Right forelimb (tissue), 1 donor: ENCODE data around the gene PRKAR1B.

Source experiments
- DNase-seq: peaks from one replicate; pipeline ENCODE4 v3.0.0-alpha.2; 2018

PRKAR1B gene

DNA sequence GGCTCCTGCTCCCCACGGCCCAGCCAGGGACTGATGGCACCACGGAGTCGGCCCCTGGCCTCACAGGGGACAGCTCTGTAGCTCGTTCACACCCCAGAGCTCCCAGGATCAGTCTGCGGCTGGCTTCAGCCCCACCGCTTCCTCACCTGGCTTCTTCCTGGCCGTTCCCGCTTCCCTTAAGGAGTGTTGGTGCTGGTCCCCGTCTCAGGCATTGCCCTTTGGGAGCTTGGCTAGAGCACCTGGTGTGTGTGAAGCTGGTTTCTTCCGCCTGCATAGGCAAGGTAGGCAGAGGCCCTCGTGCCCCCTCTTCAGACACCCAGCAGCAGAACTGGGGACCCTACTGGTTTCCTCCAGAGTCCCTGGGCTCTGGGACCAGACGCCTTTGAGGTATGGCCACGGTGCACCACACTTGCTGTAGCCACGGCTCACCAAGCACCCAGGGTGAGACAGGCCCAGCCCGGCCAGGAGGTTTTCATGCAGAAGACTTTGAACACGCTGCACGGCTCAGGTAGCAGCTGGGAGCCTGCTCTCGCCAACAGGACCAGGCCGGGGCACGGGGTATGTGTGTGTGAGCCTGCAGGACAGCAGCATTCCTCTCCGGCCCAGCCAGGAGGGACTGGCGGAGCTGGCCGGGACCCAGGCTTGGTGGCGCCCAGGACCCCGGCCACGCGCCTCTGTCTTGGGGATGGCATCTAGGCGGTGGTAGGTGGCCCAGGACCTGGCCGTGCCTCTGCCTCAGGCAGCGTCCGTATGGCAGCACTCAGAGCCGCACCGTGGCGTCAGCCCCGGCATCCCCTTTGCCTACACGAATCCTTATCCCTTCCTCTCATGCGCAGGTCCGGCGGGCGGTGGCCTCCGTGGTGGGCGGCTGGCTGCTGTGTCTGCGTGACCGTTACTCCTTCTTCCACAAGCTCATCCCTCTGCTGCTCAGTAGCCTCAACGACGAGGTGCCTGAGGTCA lies 13.2 kb upstream of the PRKAR1B start:
- DNase-seq = peak; percentile 22

GRCh38 chr7:739455-739982 lies 12.4 kb upstream of the PRKAR1B start:
- DNase-seq = no peak

- DNase-seq = peak; percentile 16
These were observed 11.8 kb upstream of the PRKAR1B start for GRCh38 chr7:738723-739454.

DNA sequence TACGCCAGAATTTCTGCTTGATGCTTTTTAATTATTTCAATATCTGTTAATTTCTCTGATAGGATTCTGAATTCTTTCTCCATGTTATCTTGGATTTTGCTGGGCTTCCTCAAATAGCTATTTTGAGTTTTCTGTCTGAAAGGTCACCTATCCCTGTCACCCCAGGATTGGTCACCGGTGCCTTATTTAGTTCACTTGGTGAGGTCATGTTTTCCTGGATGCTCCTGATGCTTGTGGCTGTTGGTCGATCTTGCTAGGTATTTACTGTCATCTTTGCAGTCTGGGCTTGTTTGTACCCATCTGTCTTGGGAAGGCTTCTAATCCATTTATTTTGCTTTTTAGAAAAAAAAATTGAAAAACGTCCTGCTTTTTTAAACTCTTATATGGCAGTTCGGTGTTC lies 11.2 kb upstream of the PRKAR1B start:
- DNase-seq = no peak

DNA sequence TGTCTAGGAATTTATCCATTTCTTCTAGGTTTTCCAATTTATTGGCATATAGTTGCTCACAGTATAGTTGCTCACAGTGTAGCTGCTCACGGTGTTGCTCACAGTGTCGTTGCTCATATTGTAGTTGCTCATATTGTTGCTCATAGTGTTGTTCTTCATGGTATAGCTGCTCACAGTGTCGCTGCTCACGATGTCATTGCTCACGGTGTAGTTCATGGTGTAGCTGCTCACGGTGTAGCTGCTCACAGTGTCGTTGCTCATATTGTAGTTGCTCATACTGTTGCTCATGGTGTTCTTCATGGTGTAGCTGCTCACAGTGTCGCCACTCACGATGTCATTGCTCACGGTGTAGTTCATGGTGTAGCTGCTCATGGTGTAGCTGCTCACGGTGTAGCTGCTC lies 7.7 kb upstream of the PRKAR1B start:
- no peak for DNase-seq

GRCh38 chr7:734214-734613 lies 7.1 kb upstream of the PRKAR1B start:
- no peak for DNase-seq

DNA sequence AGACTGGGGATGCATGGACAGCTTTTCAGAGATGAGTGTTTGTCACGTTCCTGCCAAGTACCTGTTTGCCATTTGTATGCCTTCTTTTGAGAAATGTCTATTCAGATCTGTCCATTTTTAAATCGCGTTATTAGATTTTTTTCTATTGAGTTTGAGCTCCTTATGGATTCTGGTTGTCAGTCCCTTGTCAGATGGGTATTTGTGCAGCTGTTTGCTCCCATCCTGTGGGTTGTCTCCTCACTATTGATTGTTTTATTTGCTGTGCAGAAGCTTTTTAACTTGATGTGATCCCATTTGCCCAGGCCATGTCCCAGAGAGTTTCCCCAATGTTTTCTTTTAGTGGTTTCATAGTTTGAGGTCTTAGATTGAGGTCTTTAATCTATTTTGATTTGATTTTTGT lies 5.5 kb upstream of the PRKAR1B start:
- no peak for DNase-seq

DNA sequence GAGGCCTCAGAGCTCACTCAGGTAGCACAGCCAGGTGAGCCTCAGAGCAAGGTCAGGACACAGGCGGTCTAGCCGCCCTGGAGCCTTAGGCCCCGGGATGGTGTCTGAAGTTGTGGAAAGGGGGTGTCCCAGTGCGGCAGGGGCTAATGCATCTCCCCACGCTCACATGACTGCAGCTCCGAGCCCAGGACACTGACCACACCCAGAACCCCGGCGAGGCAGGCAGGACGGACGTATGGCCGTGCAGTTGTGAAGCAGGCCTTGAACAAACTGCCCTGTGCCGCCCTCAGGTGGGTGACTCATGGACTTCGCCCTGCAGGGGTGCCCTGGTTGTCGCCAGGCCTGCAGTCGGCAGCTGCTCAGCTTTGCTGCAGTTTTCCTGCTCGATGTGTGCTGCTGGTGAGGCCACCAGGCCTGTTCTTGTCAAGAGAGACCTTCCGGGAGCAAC lies 5.0 kb upstream of the PRKAR1B start:
- no peak for DNase-seq

DNA sequence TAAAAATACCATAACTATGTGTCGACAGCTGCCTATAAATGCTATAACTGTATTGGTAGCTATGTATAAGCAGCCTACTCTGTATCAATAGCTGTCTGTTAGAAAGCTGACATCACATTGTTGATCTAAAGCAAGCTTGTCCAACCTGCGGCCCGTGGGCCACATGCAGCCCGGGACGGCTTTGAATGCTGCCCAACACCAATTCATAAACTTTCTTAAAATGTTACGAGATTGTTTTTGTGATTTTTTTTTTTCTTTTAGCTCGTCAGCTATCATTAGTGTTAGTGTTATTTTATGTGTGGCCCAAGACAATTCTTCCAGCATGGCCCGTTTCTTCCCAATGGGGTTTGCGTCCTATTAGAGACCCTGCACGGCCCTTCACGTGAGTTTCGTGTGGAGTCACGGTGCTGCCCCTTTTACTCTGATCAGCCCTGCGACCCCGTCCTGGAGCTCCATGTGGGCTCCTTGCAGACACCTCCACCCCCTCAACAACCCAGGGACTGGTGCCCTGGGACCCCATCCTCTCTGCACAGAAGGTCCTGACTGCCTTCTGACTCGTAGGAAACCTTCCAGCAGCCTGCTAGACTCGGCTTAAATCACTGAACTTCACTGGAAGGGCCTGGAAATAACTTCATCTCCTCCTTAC lies 4.5 kb upstream of the PRKAR1B start:
- DNase-seq = no peak

DNA sequence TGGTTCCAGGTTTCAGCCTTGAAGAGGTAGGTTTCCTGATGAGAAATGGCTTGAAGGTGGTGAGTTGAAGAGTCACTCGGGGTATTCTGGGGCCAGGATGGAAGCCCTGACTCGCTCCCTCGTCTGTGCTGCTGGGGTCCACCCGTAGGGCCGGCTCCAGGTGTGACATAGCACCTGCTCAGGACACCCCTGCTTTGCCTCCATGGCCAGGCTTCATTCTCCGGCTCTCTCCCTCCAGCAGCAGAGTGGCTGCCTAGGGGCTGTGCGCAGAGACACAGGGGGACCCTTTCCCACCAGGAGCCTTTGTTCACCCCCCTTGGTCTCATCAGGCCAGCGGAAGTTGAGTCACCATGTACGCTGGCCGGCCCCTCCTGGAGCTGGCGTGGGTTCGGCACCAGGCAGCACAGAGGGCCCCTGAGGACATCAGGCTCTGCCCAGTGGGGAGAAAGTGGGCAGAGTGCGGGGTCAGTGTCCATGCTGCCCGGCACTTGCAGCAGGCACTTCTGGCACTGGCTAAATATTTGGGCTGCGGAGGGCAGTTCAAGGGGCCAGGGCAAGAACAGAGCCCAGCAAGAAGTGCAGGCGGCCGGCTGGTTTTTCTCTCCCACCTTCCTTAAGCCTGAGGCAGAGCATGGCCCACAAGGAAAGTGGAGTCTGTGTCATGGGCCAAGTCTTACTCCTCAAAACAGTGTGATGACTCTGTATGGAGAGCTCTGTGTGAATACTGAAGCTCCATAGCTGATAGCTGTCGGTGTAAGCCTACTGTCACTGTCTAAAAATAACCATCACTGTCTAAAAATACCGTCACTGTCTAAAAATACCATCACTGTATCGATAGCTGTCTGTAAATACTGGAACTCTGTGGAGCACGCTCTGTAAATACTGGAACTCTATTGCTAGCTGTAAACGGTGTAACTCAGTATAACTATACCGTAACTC lies 3.7 kb upstream of the PRKAR1B start:
- no peak for DNase-seq

DNA sequence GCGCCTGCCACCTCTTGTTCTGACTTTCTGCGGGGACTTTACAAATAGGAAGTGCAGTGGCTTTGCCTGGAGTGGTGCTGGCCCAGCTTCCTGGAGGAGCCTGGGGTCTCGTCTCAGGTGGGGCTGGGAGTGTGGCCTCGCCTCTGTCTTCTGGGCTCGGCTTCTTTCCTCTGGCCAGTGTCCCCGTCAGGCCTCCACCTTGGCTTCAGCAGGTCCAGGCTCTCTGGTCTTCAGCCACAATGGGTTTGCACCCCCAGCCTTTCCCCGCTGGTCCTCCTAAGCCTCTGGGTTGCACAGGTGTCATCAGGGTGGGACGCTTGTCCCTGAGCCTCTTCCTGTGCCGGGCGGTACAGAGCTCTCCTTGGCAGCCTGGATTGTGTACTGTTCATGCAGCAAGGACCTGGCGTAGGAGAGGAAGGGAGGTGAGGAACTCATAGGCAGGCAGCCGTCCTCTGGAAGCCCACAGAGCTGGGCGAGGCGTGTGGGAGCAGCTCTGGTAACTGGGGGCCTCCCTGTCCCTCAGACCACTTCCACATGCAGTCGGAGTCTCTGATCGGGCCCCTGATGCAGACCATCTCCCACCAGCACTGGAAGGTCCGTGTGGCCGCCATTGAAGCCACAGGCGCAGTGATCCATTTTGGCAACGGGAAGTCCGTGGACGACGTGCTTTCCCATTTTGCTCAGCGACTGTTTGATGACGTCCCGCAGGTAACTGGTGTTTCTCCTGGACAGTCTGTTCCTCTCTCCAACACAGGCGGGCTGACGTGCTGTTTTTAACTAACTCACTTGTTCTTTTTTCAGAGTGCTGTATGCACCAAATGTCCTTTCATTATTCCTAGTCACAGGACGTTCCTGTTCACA lies 2.3 kb upstream of the PRKAR1B start:
- DNase-seq = no peak

DNA sequence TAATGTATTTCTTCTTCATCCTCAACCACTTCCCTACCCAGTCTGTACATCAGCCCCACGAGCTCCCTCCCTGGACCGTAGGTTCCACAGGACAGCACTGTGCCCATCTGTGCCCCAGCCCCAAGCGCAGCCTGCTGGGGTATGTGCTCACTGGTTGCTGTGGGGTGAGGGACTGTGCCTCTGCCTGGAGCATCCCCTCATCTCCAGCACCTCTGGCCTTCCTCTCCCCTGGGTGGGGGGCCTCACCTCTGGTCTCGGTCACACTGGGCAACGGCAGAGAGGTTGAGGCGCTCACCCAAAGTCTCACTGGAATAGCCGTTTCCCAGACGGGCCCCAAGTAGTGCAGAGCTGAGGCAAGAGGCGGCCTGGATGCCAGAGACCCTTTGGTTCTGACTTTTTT lies 1.5 kb upstream of the PRKAR1B start:
- peak; percentile 19 for DNase-seq

GRCh38 chr7:727806-728460 lies 852 bp upstream of the PRKAR1B start:
- DNase-seq = no peak

DNA sequence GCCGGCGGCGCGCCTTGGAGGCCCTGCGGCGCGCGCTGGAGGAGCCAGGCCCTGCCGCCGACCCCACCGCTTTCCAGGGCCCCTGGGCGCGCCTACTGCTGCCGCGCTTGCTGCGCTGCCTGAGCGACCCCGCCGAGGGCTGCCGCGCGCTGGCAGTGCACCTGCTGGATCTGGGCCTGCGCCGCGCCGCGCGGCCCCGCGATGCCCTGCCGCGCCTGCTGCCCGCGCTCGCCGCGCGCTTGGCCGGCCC lies 302 bp downstream of the PRKAR1B start:
- DNase-seq = no peak

DNA sequence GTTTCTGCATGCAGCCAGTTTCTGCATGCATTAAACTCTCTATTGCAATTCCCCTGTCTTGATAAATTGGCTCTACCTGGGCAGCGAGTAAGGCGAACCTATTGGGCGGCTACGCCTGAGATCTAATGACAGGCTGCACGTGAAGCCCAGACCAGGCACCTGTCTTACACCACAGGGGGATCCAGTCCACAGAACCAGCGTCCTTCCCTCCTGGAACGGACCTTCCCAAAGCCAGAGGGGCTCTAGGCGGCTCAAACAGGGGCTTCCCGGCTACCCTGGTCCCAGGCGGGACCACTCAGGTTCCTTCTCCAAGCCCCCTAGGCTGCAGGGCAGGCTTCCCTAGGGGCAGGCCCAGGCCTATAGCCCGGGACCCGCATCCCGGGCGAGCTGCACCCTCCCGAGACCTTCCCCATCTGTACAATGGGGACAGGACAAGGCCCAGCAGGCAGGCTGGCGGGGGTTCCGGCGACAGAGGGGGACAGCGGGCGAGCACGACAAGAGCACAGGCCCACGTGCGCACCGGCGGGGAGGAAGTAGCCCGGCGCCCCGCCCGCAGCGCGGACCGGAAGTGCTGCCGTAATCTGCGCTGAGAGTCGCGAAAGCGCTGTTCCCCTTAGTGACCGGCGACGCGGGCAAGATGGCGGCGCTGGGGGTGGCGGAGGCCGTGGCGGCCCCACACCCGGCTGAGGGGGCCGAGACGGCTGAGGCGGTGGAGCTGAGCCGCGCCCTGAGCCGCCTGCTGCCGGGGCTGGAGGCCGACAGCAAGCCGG lies 812 bp downstream of the PRKAR1B start, which contains the start of gene DNAAF5:
Gene DNAAF5 (plus strand): TSS at position 616 of the 770 bp plus-strand sequence. CDS start 22 bp downstream, at position 638.
- peak; percentile 91 for DNase-seq

DNA sequence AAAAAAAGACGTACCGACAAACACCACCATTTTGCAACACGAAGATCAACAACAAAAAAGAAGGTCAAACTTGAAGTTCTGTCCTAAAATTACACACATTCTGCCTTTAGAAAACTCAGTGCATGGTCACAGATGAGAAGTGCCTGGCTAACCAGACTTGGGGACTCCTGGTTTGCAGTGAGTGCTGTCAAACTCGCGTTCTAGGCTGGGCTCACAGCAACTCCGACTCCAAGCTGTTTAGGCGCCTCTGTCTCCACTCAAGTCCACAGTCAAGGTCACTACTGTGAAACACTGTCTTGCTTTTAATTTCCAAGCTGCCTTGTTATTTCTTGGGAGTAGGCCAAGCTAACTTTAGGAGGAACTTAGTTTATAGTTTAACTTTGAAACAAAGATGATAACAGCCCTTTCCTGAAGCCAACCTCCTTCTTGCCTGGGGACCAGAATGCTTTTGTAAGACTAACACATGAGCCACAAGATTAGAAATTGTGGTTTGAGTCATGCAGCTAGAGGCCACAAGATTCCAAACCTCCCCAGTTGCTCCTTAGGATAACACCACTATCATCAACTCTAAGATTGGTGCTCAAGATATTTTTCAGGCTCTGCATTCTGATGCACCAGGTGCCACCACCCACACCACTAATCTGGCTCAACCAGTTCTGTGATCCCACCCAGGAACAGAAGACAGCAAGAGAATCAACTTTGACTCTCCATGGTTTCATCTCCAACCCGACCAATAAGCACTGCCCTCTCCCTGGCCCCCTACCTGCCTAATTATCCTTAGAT lies 1.7 kb downstream of the PRKAR1B start:
- DNase-seq = no peak

DNA sequence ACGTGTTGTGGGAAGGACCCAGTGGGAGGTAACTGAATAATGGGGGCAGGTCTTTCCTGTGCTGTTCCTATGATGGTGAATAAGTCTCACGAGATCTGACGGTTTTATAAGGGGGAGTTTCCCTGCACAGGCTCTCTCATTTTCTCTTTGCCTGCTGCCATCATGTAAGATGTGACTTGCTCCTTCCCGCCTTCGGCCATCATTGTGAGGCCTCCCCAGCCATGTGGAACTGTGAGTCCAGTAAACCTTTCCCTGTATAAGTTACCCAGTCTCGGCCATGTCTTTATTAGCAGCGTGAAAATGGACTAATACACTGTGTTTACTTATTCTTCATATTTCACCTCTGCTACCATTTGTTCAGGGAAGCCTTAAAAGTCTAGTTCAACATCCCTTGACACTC lies 2.8 kb downstream of the PRKAR1B start:
- DNase-seq = no peak

DNA sequence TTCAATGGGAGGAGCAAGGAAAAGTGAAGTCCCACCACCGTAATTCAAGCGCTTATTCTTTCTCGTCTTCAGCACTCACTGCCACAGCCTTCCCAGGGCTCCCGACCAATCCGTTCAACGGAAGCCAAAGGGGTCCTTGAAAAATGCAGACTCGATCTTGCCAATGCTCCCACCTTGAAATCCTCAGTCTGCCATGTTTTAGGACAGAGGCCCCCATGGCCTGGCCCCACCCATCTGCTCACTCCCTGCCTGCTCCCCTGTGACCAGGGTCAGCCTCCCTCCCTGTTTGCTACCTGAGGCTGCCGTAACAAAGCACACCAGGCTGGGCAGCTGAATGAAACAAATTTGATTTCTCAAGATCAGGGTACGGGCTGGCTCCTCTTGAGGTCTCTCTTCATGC lies 3.5 kb downstream of the PRKAR1B start:
- DNase-seq = no peak

DNA sequence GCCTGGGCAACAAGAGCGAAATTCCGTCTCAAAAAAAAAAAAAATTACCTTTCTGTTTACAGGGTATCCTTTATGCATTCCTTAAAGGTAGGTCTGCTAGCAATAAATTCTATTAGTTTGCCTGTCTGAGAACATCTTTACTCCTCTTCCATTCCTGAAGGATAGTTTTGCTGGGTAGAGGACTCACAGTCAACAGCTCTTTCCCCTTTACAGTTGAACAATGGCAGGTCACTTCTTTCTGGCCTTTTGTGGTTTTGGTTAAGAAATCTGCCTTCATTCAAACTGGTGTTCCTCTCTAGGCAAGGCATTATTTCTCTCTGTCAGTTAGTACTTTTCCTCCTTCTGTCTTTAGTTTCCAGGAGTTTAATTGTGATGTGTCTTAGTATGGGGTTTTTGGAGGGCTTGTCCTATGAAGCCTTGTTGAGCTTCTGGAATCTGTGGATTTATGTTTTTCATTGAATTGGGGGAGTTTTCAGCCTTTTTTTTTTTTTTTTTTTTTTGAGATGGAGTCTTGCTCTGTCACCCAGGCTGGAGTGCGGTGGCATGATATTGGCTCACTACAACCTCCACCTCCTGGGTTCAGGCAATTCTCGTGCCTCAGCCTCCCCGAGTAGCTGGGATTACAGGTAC lies 5.3 kb downstream of the PRKAR1B start:
- DNase-seq = no peak
